Measurements from ENCODE around the gene SYNPO2. TPM values are rescaled to one million over a fixed set of nuclear protein-coding genes. Genes with fewer than 3 reads are reported as not detected.

Gene SYNPO2
- total RNA-seq, 1 experiment from 2014 or later, result 0.87 TPM

DNA sequence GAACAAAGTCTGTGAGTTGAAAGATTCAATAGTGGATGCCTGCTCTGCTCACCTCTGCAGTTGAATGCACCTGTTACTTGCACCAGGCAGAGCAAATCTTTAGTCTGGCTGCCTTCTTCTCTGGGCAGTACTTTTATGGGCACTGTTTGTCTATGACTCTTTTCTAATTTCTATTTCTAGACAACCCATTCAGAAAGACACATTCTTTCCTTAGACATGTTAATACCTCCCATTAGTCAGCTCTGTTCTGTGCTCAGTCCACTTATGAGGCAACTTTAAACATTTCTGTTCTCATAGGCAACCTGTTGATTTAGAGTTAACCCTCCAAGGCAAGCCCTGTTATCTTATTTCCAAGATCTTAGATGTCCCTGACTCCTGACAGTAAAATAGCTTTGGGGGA is 108.9 kb downstream of the SYNPO2 start:
- no TSS peak for BruUV-seq (replicated peaks)
- POLR2A ChIA-PET (ENCODE audit: unreplicated experiment), result no interaction called here
- H3K9me2 ChIP-seq (ENCODE audit: insufficient read depth), result no peaks in the 10 kb centered on the region
- CTCF ChIA-PET, result no interaction called here
- H2AFZ ChIP-seq, result no peak overlapping the region
- no peak for DNase-seq
- TF ChIP-seq, protein P1, sequence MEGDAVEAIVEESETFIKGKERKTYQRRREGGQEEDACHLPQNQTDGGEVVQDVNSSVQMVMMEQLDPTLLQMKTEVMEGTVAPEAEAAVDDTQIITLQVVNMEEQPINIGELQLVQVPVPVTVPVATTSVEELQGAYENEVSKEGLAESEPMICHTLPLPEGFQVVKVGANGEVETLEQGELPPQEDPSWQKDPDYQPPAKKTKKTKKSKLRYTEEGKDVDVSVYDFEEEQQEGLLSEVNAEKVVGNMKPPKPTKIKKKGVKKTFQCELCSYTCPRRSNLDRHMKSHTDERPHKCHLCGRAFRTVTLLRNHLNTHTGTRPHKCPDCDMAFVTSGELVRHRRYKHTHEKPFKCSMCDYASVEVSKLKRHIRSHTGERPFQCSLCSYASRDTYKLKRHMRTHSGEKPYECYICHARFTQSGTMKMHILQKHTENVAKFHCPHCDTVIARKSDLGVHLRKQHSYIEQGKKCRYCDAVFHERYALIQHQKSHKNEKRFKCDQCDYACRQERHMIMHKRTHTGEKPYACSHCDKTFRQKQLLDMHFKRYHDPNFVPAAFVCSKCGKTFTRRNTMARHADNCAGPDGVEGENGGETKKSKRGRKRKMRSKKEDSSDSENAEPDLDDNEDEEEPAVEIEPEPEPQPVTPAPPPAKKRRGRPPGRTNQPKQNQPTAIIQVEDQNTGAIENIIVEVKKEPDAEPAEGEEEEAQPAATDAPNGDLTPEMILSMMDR (conservative IDR thresholded peaks at IDR 0.05), result no peak
- no peak for TF ChIP-seq EZH2 (IDR thresholded peaks at IDR 0.05; ENCODE audit: low read depth)
- H3K4me1 ChIP-seq (replicated peaks; ENCODE audit: insufficient read depth), result no peaks in the 10 kb centered on the region
- H3K36me3 ChIP-seq (ENCODE audit: low read depth), result no peaks in the 10 kb centered on the region
- no peaks in the 10 kb centered on the region for H3K9me3 ChIP-seq (ENCODE audit: insufficient read depth, low read depth)
- intact Hi-C loops (cut with micrococcal nuclease; ENCODE audit: unreplicated experiment), result no loop called here
- no peak overlapping the region for H3K4me2 ChIP-seq
- H3K4me3 ChIP-seq, result no peak overlapping the region
- no peaks in the 10 kb centered on the region for H3K27me3 ChIP-seq (ENCODE audit: insufficient read depth, low read depth)
- H3K79me2 ChIP-seq (ENCODE audit: low read depth), result no peaks in the 10 kb centered on the region
- H3F3A ChIP-seq (ENCODE audit: insufficient read depth, low read depth), result no peaks in the 10 kb centered on the region
- H3K27ac ChIP-seq, result no peak overlapping the region
- H4K20me1 ChIP-seq (ENCODE audit: insufficient read depth), result no peaks in the 10 kb centered on the region

DNA sequence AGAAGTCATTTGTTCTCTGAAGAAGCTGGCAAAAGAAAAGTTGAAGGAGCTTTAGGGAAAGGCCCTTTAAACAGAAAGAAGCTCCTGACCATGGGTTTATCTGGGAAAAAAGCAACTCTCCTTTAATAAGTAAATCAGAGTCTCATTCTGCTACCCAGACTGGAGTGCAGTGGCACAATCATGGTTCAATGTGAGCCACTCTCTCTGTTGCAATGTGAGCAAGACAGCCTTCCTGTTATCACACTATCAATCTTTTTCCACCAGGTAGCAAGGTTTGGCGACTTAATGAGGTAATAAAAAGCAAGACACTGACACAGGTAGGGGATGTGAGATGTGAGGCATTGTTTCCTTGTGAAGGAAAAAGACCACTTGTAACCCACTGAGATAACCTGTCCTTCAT is 111.3 kb downstream of the SYNPO2 start:
- Histone ChIP-seq H3K9me2 (ENCODE audit: insufficient read depth) (no peaks in the 10 kb centered on the region), H3K4me3 (no peak overlapping the region), H3F3A (ENCODE audit: insufficient read depth, low read depth) (no peaks in the 10 kb centered on the region), H4K20me1 (ENCODE audit: insufficient read depth) (no peaks in the 10 kb centered on the region), H3K79me2 (ENCODE audit: low read depth) (no peaks in the 10 kb centered on the region), H3K27ac (no peak overlapping the region), H3K9me3 (ENCODE audit: insufficient read depth, low read depth) (no peaks in the 10 kb centered on the region), H3K27me3 (ENCODE audit: insufficient read depth, low read depth) (no peaks in the 10 kb centered on the region), H3K4me2 (no peak overlapping the region), H2AFZ (no peak overlapping the region), H3K36me3 (ENCODE audit: low read depth) (no peaks in the 10 kb centered on the region), H3K4me1 (replicated peaks; ENCODE audit: insufficient read depth) (no peaks in the 10 kb centered on the region)
- no peak for DNase-seq
- ChIA-PET POLR2A (ENCODE audit: unreplicated experiment) (no interaction called here), CTCF (no interaction called here)
- BruUV-seq (replicated peaks), result no TSS peak
- TF ChIP-seq, protein P1 (conservative IDR thresholded peaks at IDR 0.05), result no peak
- TF ChIP-seq EZH2 (IDR thresholded peaks at IDR 0.05; ENCODE audit: low read depth), result no peak
- intact Hi-C loops (cut with micrococcal nuclease; ENCODE audit: unreplicated experiment), result no loop called here

DNA sequence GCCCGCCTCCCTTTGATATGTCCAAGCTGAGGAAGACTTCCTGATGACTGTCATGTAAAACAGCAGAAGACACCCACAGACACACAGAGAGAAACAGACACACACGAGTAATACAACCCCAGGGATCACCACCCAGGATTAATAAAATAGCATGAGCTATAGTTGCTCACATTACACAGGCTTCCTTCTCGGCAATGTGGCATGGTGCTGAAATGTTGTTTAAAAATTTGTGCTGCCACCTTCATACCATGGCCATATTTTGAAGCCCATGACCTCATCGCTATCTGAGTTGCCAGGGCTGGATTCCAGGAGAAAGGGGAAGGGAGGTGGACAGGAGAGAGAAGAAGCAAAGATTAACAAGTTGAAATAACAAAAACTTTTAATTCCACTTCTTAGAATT is 111.7 kb downstream of the SYNPO2 start:
- Histone ChIP-seq H3K27me3 (ENCODE audit: insufficient read depth, low read depth) (no peaks in the 10 kb centered on the region), H3K9me2 (ENCODE audit: insufficient read depth) (no peaks in the 10 kb centered on the region), H3K4me1 (replicated peaks; ENCODE audit: insufficient read depth) (no peaks in the 10 kb centered on the region), H4K20me1 (ENCODE audit: insufficient read depth) (no peaks in the 10 kb centered on the region), H3K4me3 (no peak overlapping the region), H2AFZ (no peak overlapping the region), H3K9me3 (ENCODE audit: insufficient read depth, low read depth) (no peaks in the 10 kb centered on the region), H3K79me2 (ENCODE audit: low read depth) (no peaks in the 10 kb centered on the region), H3F3A (ENCODE audit: insufficient read depth, low read depth) (no peaks in the 10 kb centered on the region), H3K27ac (no peak overlapping the region), H3K36me3 (ENCODE audit: low read depth) (no peaks in the 10 kb centered on the region), H3K4me2 (no peak overlapping the region)
- TF ChIP-seq EZH2 (IDR thresholded peaks at IDR 0.05; ENCODE audit: low read depth), result no peak
- TF ChIP-seq, protein P1 (conservative IDR thresholded peaks at IDR 0.05), result no peak
- ChIA-PET CTCF (no interaction called here), POLR2A (ENCODE audit: unreplicated experiment) (no interaction called here)
- BruUV-seq (replicated peaks), result no TSS peak
- DNase-seq, result no peak
- intact Hi-C loops (cut with micrococcal nuclease; ENCODE audit: unreplicated experiment), result no loop called here

All from PC-9 (cell line).